Uterus (tissue), 2 donors: ENCODE results near the gene ANP32B.

Experiments
- CTCF ChIP-seq, 4 experiments: fragments of 200-600 bp in 2 of 4; fragments of 450-650 bp in 2 of 4; sonication (generic) in 2 of 4; IDR thresholded peaks; one replicate each; pipeline ENCODE4 v1.5.1; 2016 to 2019; ENCODE audit warnings: antibody characterized with exemption in 4 of 4, mild to moderate bottlenecking in 2 of 4, moderate library complexity in 1 of 4
- POLR2A ChIP-seq, 2 donors: fragments of 450-650 bp; IDR thresholded peaks; one replicate each; pipeline ENCODE4 v1.6.1; 2016; ENCODE audit warnings: antibody characterized with exemption in 2 of 2, mild to moderate bottlenecking in 1 of 2, moderate library complexity in 1 of 2

GRCh38 chr9:97943308-97943855 lies 39.8 kb upstream of the ANP32B start:
- TF ChIP-seq POLR2A (IDR thresholded peaks at IDR 0.05): no peak
- TF ChIP-seq CTCF (IDR thresholded peaks at IDR 0.05): no peak
